Karpas-422 (cell line): ENCODE data around the gene MAP3K13. TPM values are rescaled to one million over a fixed set of nuclear protein-coding genes. Genes with fewer than 3 reads are reported as not detected.
"Not testable (repeated sequence)": the region's sequence is repeated elsewhere in the genome, so short reads cannot be mapped to it uniquely, and the experiment has no call there.

Experiments used
- DNase-seq: peaks from one replicate; pipeline ENCODE4 v3.0.0-alpha.2; 2015
- H2AFZ ChIP-seq: fragments of 200-600 bp; sonication (generic); 2 replicates; pipeline ENCODE4 v1.6.1; 2014; ENCODE audit warnings: antibody characterized with exemption, low read length, mixed read lengths
- H3K27ac ChIP-seq: fragments of 200-600 bp; sonication (generic); 2 replicates; pipeline ENCODE4 v1.5.1; 2014; ENCODE audit warnings: mild to moderate bottlenecking, low read length, moderate library complexity
- H3K27me3 ChIP-seq: fragments of 200-600 bp; sonication (generic); 2 replicates; pipeline ENCODE4 v1.6.1; 2014; ENCODE audit warnings: low read length, mixed read lengths
- H3K36me3 ChIP-seq: fragments of 200-600 bp; sonication (generic); 2 replicates; pipeline ENCODE4 v1.6.1; 2014; ENCODE audit warnings: low read length, mixed read lengths; ENCODE audit not compliant: insufficient read depth
- H3K4me1 ChIP-seq: fragments of 200-600 bp; sonication (generic); 2 replicates; pipeline ENCODE4 v1.6.1; 2014; ENCODE audit warnings: mild to moderate bottlenecking, low read length, mixed read lengths
- H3K4me2 ChIP-seq: fragments of 200-600 bp; sonication (generic); 2 replicates; pipeline ENCODE4 v1.6.1; 2014; ENCODE audit warnings: low read length, low read depth, mild to moderate bottlenecking; ENCODE audit not compliant: poor library complexity, severe bottlenecking
- H3K4me3 ChIP-seq: fragments of 200-600 bp; sonication (generic); 2 replicates; pipeline ENCODE4 v1.5.1; 2014; ENCODE audit warnings: mild to moderate bottlenecking, antibody characterized with exemption, low read length, mixed read lengths
- H3K79me2 ChIP-seq: fragments of 200-600 bp; sonication (generic); 2 replicates; pipeline ENCODE4 v1.6.1; 2014; ENCODE audit warnings: mild to moderate bottlenecking, low read length, mixed read lengths
- H3K9ac ChIP-seq: fragments of 200-600 bp; sonication (generic); 2 replicates; pipeline ENCODE4 v1.6.0; 2014; ENCODE audit warnings: low read length
- H3K9me2 ChIP-seq: fragments of 200-600 bp; sonication (generic), shearing (Covaris generic); replicated peaks from 2 replicates; pipeline ENCODE4 v1.6.0; 2014; ENCODE audit warnings: mild to moderate bottlenecking, low read length, moderate library complexity; ENCODE audit not compliant: insufficient read depth
- H3K9me3 ChIP-seq: fragments of 300-700, 200-600 bp; sonication (generic); 2 replicates; pipeline ENCODE4 v1.6.1; 2014; ENCODE audit warnings: low read length, mixed read lengths
- H4K20me1 ChIP-seq: fragments of 200-600 bp; sonication (generic); 2 replicates; pipeline ENCODE4 v1.6.1; 2014; ENCODE audit warnings: mild to moderate bottlenecking, antibody characterized with exemption, low read length, low read depth; ENCODE audit not compliant: insufficient read depth
- total RNA-seq: library from RNA; depleted of rRNA; stranded (reverse); fragments of >200 nt; shearing (Covaris generic); gene quantifications from 2 replicates; pipeline ENCODE4 v1.2.3, GENCODE V29; 2014; ENCODE audit warnings: low replicate concordance

The MAP3K13 gene
- total RNA-seq, 1 experiment from 2014 or later = 0.19 TPM

- no peaks in the 10 kb centered on the region for H3K9me3 ChIP-seq
- H2AFZ ChIP-seq = no peak overlapping the region
- no peak overlapping the region for H3K4me3 ChIP-seq
- no peaks in the 10 kb centered on the region for H3K9me2 ChIP-seq
- H3K27me3 ChIP-seq = no peaks in the 10 kb centered on the region
- no peak overlapping the region for H3K27ac ChIP-seq
- no peaks in the 10 kb centered on the region for H3K36me3 ChIP-seq
- H3K79me2 ChIP-seq = no peaks in the 10 kb centered on the region
- no peaks in the 10 kb centered on the region for H3K4me1 ChIP-seq
- H3K9ac ChIP-seq = no peak overlapping the region
- H4K20me1 ChIP-seq = no peaks in the 10 kb centered on the region
- no peak overlapping the region for H3K4me2 ChIP-seq
- no peak for DNase-seq
Observed at GRCh38 chr3:185460309-185460708, 97.4 kb downstream of the MAP3K13 start.

- Histone ChIP-seq H3K79me2 (no peaks in the 10 kb centered on the region), H3K27ac (no peak overlapping the region), H2AFZ (no peak overlapping the region), H3K9me2 (no peaks in the 10 kb centered on the region), H3K36me3 (no peaks in the 10 kb centered on the region), H3K9me3 (no peaks in the 10 kb centered on the region), H3K4me2 (no peak overlapping the region), H3K27me3 (no peaks in the 10 kb centered on the region), H3K4me1 (peaks cover 3% of the 10 kb centered on the region), H3K9ac (no peak overlapping the region), H3K4me3 (no peak overlapping the region), H4K20me1 (no peaks in the 10 kb centered on the region)
- peak; percentile 69 for DNase-seq
Observed at GRCh38 chr3:185460719-185461350, 97.9 kb downstream of the MAP3K13 start.

GRCh38 chr3:185465471-185465870, 102.5 kb downstream of the MAP3K13 start:
- H3K9ac ChIP-seq = no peak overlapping the region
- no peak overlapping the region for H3K4me2 ChIP-seq
- H3K27me3 ChIP-seq = no peaks in the 10 kb centered on the region
- no peaks in the 10 kb centered on the region for H3K9me2 ChIP-seq
- no peak overlapping the region for H3K27ac ChIP-seq
- no peaks in the 10 kb centered on the region for H3K9me3 ChIP-seq
- peaks cover 6% of the 10 kb centered on the region for H3K4me1 ChIP-seq
- no peak overlapping the region; the same call in 1 of the 2 replicates for H2AFZ ChIP-seq
- H4K20me1 ChIP-seq = no peaks in the 10 kb centered on the region
- H3K4me3 ChIP-seq = no peak overlapping the region
- no peak for DNase-seq
- no peaks in the 10 kb centered on the region for H3K79me2 ChIP-seq
- no peaks in the 10 kb centered on the region for H3K36me3 ChIP-seq

- H3K79me2 ChIP-seq, H3K9me3 ChIP-seq, H3K27ac ChIP-seq, H3K36me3 ChIP-seq, H3K4me1 ChIP-seq, H4K20me1 ChIP-seq, H3K4me3 ChIP-seq, H3K27me3 ChIP-seq, H3K9me2 ChIP-seq: not testable (repeated sequence)
- Histone ChIP-seq H3K9ac (peak overlapping the region; percentile 39; the same call in 1 of the 2 replicates), H3K4me2 (peak overlapping the region; percentile 25), H2AFZ (peak overlapping the region; percentile 32; the same call in 1 of the 2 replicates)
- peak; percentile 68 for DNase-seq
Observed at GRCh38 chr3:185466123-185466522, 103.2 kb downstream of the MAP3K13 start.

GRCh38 chr3:185469542-185469941, 106.6 kb downstream of the MAP3K13 start:
- Histone ChIP-seq H3K4me3 (no peak overlapping the region), H2AFZ (no peak overlapping the region), H3K79me2 (no peaks in the 10 kb centered on the region), H3K4me2 (no peak overlapping the region), H3K9ac (no peak overlapping the region), H3K36me3 (no peaks in the 10 kb centered on the region), H3K27ac (no peak overlapping the region), H3K9me3 (no peaks in the 10 kb centered on the region), H3K4me1 (peaks cover 6% of the 10 kb centered on the region), H3K9me2 (no peaks in the 10 kb centered on the region), H3K27me3 (no peaks in the 10 kb centered on the region), H4K20me1 (no peaks in the 10 kb centered on the region)
- DNase-seq = no peak

GRCh38 chr3:185470323-185470722, 107.4 kb downstream of the MAP3K13 start:
- Histone ChIP-seq H3K4me3 (no peak overlapping the region), H3K9me2 (no peaks in the 10 kb centered on the region), H3K4me2 (no peak overlapping the region), H3K9me3 (no peaks in the 10 kb centered on the region), H2AFZ (no peak overlapping the region), H3K36me3 (no peaks in the 10 kb centered on the region), H3K79me2 (no peaks in the 10 kb centered on the region), H3K27me3 (no peaks in the 10 kb centered on the region), H3K9ac (no peak overlapping the region), H3K4me1 (peaks cover 6% of the 10 kb centered on the region), H3K27ac (no peak overlapping the region), H4K20me1 (no peaks in the 10 kb centered on the region)
- no peak for DNase-seq

DNA sequence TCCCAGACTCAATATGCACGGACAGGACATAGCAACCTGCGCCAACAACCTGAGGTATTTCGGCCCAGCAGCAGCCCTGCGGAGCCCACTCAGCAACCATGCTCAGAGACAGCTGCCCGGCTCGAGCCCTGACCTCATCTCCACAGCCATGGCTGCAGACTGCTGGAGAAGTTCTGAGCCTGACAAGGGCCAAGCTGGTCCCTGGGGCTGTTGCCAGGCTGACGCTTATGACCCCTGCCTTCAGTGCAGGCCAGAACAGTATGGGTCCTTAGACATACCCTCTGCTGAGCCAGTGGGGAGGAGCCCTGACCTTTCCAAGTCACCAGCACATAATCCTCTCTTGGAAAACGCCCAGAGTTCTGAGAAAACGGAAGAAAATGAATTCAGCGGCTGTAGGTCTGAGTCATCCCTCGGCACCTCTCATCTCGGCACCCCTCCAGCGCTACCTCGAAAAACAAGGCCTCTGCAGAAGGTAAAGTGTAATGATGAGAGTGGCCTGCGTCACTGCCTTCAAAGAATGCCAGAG, 110.4 kb downstream of the MAP3K13 start:
- Histone ChIP-seq H2AFZ (no peak overlapping the region), H3K4me2 (no peak overlapping the region)
- no peak for DNase-seq

DNA sequence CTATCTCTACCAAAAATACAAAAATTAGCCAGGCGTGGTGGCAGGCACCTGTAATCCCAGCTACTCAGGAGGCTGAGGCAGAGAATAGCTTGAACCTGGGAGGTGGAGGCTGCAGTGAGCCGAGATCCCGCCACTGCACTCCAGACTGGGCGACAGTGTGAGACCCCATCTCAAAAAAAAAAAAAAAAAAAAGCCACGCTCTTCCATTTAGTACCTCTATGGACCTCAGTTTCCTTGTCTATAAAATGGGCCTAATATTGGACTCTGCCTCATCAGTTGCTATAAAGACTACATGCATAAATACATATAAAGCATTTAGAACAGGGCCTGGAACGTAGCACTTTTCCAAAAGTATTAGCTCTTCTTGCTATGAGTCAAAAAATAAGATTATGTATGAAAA, 112.0 kb downstream of the MAP3K13 start:
- H2AFZ ChIP-seq, DNase-seq, H3K9me2 ChIP-seq, H3K4me3 ChIP-seq, H3K79me2 ChIP-seq, H3K4me2 ChIP-seq, H4K20me1 ChIP-seq, H3K9me3 ChIP-seq, H3K9ac ChIP-seq, H3K27me3 ChIP-seq, H3K36me3 ChIP-seq, H3K27ac ChIP-seq, H3K4me1 ChIP-seq: not testable (repeated sequence)

More for the DNA sequence above, 110.4 kb downstream of the MAP3K13 start:
- no peaks in the 10 kb centered on the region for H3K27me3 ChIP-seq
- H3K9me3 ChIP-seq = no peaks in the 10 kb centered on the region
- H3K9ac ChIP-seq = no peak overlapping the region
- H3K36me3 ChIP-seq = no peaks in the 10 kb centered on the region
- no peak overlapping the region for H3K27ac ChIP-seq
- H3K4me1 ChIP-seq = no peaks in the 10 kb centered on the region
- H3K79me2 ChIP-seq = no peaks in the 10 kb centered on the region
- H4K20me1 ChIP-seq = no peaks in the 10 kb centered on the region
- H3K9me2 ChIP-seq = no peaks in the 10 kb centered on the region
- no peak overlapping the region for H3K4me3 ChIP-seq
